MM.1S (cell line): ENCODE results near the gene FBXO40.

Experiments used
- DNase-seq: peaks from one replicate; pipeline ENCODE4 v3.0.0-alpha.2; 2015
- H2AFZ ChIP-seq: fragments of 300-600 bp; sonication (generic); 2 replicates; pipeline ENCODE4 v1.6.0; 2016; ENCODE audit warnings: antibody characterized with exemption, low read length
- H3F3A ChIP-seq: fragments of 300-600 bp; sonication (generic); 2 replicates; pipeline ENCODE4 v1.6.1; 2016; ENCODE audit warnings: mild to moderate bottlenecking, antibody characterized with exemption, low read length, moderate library complexity, mixed read lengths; ENCODE audit not compliant: insufficient read depth
- H3K27ac ChIP-seq: fragments of 300-600 bp; sonication (generic); 2 replicates; pipeline ENCODE4 v1.5.1; 2016; ENCODE audit warnings: mild to moderate bottlenecking, low read length
- H3K27me3 ChIP-seq: fragments of 300-600 bp; sonication (generic); replicated peaks from 2 replicates; pipeline ENCODE4 v1.6.0; 2016; ENCODE audit warnings: low read length; ENCODE audit not compliant: insufficient read depth
- H3K36me3 ChIP-seq: fragments of 300-600 bp; sonication (generic); replicated peaks from 2 replicates; pipeline ENCODE4 v1.6.1; 2016; ENCODE audit warnings: mild to moderate bottlenecking, low read length, mixed read lengths; ENCODE audit not compliant: insufficient read depth
- H3K4me1 ChIP-seq: fragments of 300-600 bp; sonication (generic); 2 replicates; pipeline ENCODE4 v1.6.1; 2016; ENCODE audit warnings: low read length, mixed read lengths
- H3K4me2 ChIP-seq: fragments of 300-600 bp; sonication (generic); 2 replicates; pipeline ENCODE4 v1.6.0; 2016; ENCODE audit warnings: low read depth, low read length
- H3K4me3 ChIP-seq: fragments of 300-600 bp; sonication (generic); 2 replicates; pipeline ENCODE4 v1.5.1; 2016; ENCODE audit warnings: low read length, mixed read lengths
- H3K79me2 ChIP-seq: fragments of 300-600 bp; sonication (generic); 2 replicates; pipeline ENCODE4 v1.6.1; 2016; ENCODE audit warnings: mixed run types, low read length, mixed read lengths
- H3K9ac ChIP-seq: fragments of 300-600 bp; sonication (generic); 2 replicates; pipeline ENCODE4 v1.6.1; 2016; ENCODE audit warnings: low read length, mixed read lengths
- H3K9me2 ChIP-seq: fragments of 300-600 bp; sonication (generic); replicated peaks from 2 replicates; pipeline ENCODE4 v1.6.1; 2016; ENCODE audit warnings: mild to moderate bottlenecking, low read length, mixed read lengths; ENCODE audit not compliant: insufficient read depth
- H3K9me3 ChIP-seq: fragments of 300-600 bp; sonication (generic); replicated peaks from 2 replicates; pipeline ENCODE4 v1.6.1; 2016; ENCODE audit warnings: mild to moderate bottlenecking, low read length, mixed read lengths; ENCODE audit not compliant: insufficient read depth
- H4K20me1 ChIP-seq: fragments of 300-600 bp; sonication (generic); 2 replicates; pipeline ENCODE4 v1.6.1; 2016; ENCODE audit warnings: mild to moderate bottlenecking, low read length, moderate library complexity, mixed read lengths; ENCODE audit not compliant: insufficient read depth
- EZH2 ChIP-seq: fragments of 300-600 bp; sonication (generic); optimal IDR thresholded peaks from 2 replicates; pipeline ENCODE3; 2017; ENCODE audit warnings: low read depth, mild to moderate bottlenecking, antibody characterized with exemption, low read length, mixed read lengths
- EZH2phosphoT487 ChIP-seq: fragments of 300-600 bp; sonication (generic); IDR thresholded peaks from 2 replicates; pipeline ENCODE4 v1.6.1; 2018; ENCODE audit warnings: antibody characterized with exemption, low read length
- TF ChIP-seq, protein P1 (sequence below): fragments of 300-600 bp; sonication (generic); IDR thresholded peaks from 2 replicates; pipeline ENCODE4 v1.5.1; 2016; ENCODE audit warnings: antibody characterized with exemption, low read length, mixed read lengths

FBXO40 gene

DNA sequence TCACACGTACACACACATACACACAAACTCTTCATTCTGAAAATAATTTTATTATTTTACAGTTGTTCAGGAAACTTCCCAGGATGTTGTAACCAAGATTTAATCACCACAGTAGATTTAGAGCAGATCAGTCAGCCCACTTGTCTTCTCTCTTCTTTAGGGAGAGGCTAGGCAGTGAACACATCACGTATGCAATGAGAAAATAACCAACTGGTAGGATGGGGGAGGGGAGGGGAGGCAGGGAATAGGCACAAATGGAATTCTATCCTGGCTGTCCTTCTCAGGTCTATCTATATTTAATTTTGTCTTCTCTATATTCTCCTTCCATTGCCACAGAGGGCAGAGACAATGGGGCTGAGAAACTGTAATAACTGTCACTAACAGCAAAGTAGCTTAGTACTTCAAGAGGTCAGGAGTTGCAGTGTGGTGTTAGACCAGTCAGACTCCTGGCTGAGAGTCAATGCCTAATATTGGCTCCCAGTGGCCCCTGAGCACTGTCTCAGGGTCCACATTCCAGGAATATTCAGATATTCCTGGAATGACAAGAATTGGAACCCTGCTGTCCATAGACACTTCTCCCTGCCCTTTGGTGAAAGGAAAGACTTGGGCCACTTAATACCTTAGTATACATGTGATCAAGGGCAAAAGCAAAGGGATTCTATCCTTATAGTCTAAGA is 70.1 kb downstream of the FBXO40 start:
- no peak for TF ChIP-seq EZH2phosphoT487
- TF ChIP-seq, protein P1, sequence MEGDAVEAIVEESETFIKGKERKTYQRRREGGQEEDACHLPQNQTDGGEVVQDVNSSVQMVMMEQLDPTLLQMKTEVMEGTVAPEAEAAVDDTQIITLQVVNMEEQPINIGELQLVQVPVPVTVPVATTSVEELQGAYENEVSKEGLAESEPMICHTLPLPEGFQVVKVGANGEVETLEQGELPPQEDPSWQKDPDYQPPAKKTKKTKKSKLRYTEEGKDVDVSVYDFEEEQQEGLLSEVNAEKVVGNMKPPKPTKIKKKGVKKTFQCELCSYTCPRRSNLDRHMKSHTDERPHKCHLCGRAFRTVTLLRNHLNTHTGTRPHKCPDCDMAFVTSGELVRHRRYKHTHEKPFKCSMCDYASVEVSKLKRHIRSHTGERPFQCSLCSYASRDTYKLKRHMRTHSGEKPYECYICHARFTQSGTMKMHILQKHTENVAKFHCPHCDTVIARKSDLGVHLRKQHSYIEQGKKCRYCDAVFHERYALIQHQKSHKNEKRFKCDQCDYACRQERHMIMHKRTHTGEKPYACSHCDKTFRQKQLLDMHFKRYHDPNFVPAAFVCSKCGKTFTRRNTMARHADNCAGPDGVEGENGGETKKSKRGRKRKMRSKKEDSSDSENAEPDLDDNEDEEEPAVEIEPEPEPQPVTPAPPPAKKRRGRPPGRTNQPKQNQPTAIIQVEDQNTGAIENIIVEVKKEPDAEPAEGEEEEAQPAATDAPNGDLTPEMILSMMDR, result no peak
- TF ChIP-seq EZH2, result no peak
- DNase-seq, result no peak

DNA sequence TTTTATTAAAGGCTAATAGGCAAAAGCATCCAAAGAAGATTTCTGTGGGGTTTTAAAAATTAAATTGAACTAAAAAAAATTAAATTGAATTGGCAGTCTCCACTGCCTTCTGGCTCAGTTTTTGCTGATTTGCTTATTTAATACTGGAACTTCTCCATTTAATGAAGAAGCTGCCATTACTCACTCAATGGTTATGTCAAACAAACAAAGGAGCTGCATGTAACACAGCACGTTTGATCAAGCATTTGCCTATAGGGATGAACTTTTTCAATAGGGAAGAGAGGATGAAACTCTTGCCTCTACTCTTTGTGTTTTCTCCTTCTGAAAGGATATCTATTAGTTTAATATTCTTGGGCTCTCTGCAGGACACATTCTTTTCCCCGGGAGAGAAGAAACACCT is 72.3 kb downstream of the FBXO40 start:
- Histone ChIP-seq H3K4me3 (no peak overlapping the region), H3K4me1 (peaks cover 13% of the 10 kb centered on the region), H4K20me1 (no peaks in the 10 kb centered on the region), H3K4me2 (no peak overlapping the region), H2AFZ (no peak overlapping the region), H3K9ac (no peak overlapping the region), H3K27me3 (no peaks in the 10 kb centered on the region), H3K27ac (no peak overlapping the region), H3K9me2 (no peaks in the 10 kb centered on the region), H3K36me3 (peaks cover 3% of the 10 kb centered on the region; the same call in 1 of the 2 replicates), H3K79me2 (peaks cover under 1% of the 10 kb centered on the region; the same call in 1 of the 2 replicates), H3K9me3 (no peaks in the 10 kb centered on the region), H3F3A (peaks cover 18% of the 10 kb centered on the region)
- TF ChIP-seq, protein P1, result no peak
- TF ChIP-seq EZH2 (no peak), EZH2phosphoT487 (no peak)
- no peak for DNase-seq

More for the DNA sequence above, 70.1 kb downstream of the FBXO40 start:
- no peak overlapping the region for H3K9ac ChIP-seq
- H3K79me2 ChIP-seq, result peaks cover 22% of the 10 kb centered on the region
- no peak overlapping the region for H3K27ac ChIP-seq
- H3K9me3 ChIP-seq, result no peaks in the 10 kb centered on the region
- peaks cover 27% of the 10 kb centered on the region for H3K4me1 ChIP-seq
- H3K36me3 ChIP-seq, result peaks cover 8% of the 10 kb centered on the region; the same call in 1 of the 2 replicates
- H2AFZ ChIP-seq, result no peak overlapping the region
- no peak overlapping the region for H3K4me3 ChIP-seq
- no peaks in the 10 kb centered on the region for H3K9me2 ChIP-seq
- H3K4me2 ChIP-seq, result no peak overlapping the region
- no peaks in the 10 kb centered on the region for H3K27me3 ChIP-seq
- H4K20me1 ChIP-seq, result no peaks in the 10 kb centered on the region
- peaks cover 26% of the 10 kb centered on the region for H3F3A ChIP-seq

DNA sequence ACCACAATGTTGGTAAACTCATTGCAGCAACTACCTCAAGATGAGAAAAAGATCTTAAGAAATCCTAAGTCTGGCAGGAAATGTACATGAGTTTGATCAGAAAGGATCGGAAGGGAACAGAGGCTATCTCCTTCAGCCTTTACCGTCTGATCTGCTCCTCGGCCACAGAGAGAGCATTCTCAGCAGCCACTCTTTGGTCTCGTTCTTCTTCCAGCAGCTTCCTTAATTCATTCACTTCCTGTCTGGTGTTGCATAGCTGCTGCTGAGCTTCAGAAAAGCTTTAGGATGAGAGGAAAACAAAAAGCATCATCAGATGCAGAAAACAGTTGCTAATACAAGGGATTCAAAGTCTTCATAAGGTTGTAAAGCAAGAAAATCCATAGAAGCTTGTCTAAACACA is 74.2 kb downstream of the FBXO40 start:
- H3K27ac ChIP-seq, result no peak overlapping the region
- TF ChIP-seq, protein P1, result no peak
- TF ChIP-seq EZH2phosphoT487 (no peak), EZH2 (no peak)
- DNase-seq, result no peak
- no peak overlapping the region for H3K4me2 ChIP-seq
- no peaks in the 10 kb centered on the region for H3K4me1 ChIP-seq
- H3K79me2 ChIP-seq, result no peaks in the 10 kb centered on the region
- H4K20me1 ChIP-seq, result no peaks in the 10 kb centered on the region
- no peak overlapping the region for H2AFZ ChIP-seq
- H3K36me3 ChIP-seq, result peaks cover 3% of the 10 kb centered on the region; the same call in 1 of the 2 replicates
- no peak overlapping the region for H3K4me3 ChIP-seq
- no peaks in the 10 kb centered on the region for H3K9me2 ChIP-seq
- H3K9ac ChIP-seq, result no peak overlapping the region
- no peaks in the 10 kb centered on the region for H3K27me3 ChIP-seq
- H3F3A ChIP-seq, result no peaks in the 10 kb centered on the region
- H3K9me3 ChIP-seq, result no peaks in the 10 kb centered on the region
